ENCODE data around the gene DIAPH3. TPM values are rescaled to one million over a fixed set of nuclear protein-coding genes. Genes with fewer than 3 reads are reported as not detected.
A peak's percentile ranks its signal among the peaks of the same experiment; 100 is the strongest.

The DIAPH3 gene
- total RNA-seq, 2 experiments from 2014 or later: 22.5 to 24.1 TPM

- H3K36me3 Mint-ChIP-seq (ENCODE audit: low read depth): no peaks in the 10 kb centered on the region
- no peak overlapping the region for H3K4me3 Mint-ChIP-seq
- CTCF ChIA-PET: no interaction called here
- POLR2A ChIA-PET: no interaction called here
- DNase-seq: no peak
- H3K27ac Mint-ChIP-seq: no peak overlapping the region
- H3K27me3 Mint-ChIP-seq: peaks cover 19% of the 10 kb centered on the region
- H3K4me1 Mint-ChIP-seq: peaks cover under 1% of the 10 kb centered on the region
- no peaks in the 10 kb centered on the region for H3K9me3 Mint-ChIP-seq
Observed at GRCh38 chr13:60170414-60170813, 6.7 kb upstream of the DIAPH3 start.

GRCh38 chr13:60169239-60170031 lies 5.7 kb upstream of the DIAPH3 start:
- no peak overlapping the region for H3K4me3 Mint-ChIP-seq
- H3K27ac Mint-ChIP-seq: no peak overlapping the region
- CTCF ChIA-PET: no interaction called here
- POLR2A ChIA-PET: no interaction called here
- peaks cover 2% of the 10 kb centered on the region for H3K36me3 Mint-ChIP-seq (ENCODE audit: low read depth)
- DNase-seq: no peak
- peaks cover 13% of the 10 kb centered on the region for H3K27me3 Mint-ChIP-seq
- peaks cover 10% of the 10 kb centered on the region for H3K4me1 Mint-ChIP-seq
- no peaks in the 10 kb centered on the region for H3K9me3 Mint-ChIP-seq

GRCh38 chr13:60167121-60167520 lies 3.4 kb upstream of the DIAPH3 start:
- CTCF ChIA-PET: no interaction called here
- POLR2A ChIA-PET: no interaction called here
- no peak overlapping the region for H3K4me3 Mint-ChIP-seq
- no peak for DNase-seq
- H3K27ac Mint-ChIP-seq: no peak overlapping the region
- H3K36me3 Mint-ChIP-seq (ENCODE audit: low read depth): peaks cover 5% of the 10 kb centered on the region
- no peaks in the 10 kb centered on the region for H3K9me3 Mint-ChIP-seq
- H3K27me3 Mint-ChIP-seq: peaks cover 2% of the 10 kb centered on the region
- H3K4me1 Mint-ChIP-seq: peaks cover 25% of the 10 kb centered on the region

- H3K36me3 Mint-ChIP-seq (ENCODE audit: low read depth): peaks cover 14% of the 10 kb centered on the region
- no peak overlapping the region for H3K4me3 Mint-ChIP-seq
- CTCF ChIA-PET: no interaction called here
- H3K27ac Mint-ChIP-seq: no peak overlapping the region
- no peak for DNase-seq
- POLR2A ChIA-PET: interaction anchor here (0.7 kb wide), 1 partner anchor 485 kb away, joined by 3 read pairs; no protein-coding TSS in a partner anchor
- no peaks in the 10 kb centered on the region for H3K27me3 Mint-ChIP-seq
- H3K4me1 Mint-ChIP-seq: peaks cover 37% of the 10 kb centered on the region
- no peaks in the 10 kb centered on the region for H3K9me3 Mint-ChIP-seq
Observed at GRCh38 chr13:60165391-60166099, 1.8 kb upstream of the DIAPH3 start.

DNA sequence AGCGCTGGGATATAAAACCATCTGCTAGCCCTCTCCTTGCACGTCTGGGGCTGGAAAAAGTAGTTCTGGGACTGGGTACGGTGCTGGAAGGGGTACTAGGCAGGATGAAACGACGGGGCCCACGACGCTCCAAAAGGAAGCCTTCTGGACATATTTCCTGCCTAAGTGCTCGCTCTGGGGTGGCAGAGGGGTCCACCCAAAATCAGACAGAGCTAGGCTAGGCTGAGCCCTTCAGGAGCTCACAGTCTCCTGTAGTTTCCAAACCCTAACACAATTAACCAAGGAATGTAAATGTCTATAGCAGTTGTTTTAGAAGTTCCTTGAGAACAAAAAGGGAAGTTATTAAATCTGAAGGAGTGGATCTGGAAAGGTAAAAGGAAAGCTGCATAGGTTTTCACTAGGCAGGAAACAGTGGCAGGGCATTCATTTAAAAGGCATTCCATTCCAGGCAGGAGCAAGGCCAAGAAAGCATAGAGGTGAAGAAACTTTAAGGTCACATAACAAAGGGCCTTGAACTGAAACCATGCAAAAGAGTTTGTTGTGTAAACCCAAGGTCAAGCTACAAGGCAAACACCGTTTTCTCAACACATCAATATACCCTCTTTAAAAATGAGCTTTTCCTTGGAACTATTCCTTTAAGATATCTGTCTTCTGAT lies 634 bp upstream of the DIAPH3 start:
- H3K27ac Mint-ChIP-seq: peak overlapping the region; percentile 96

GRCh38 chr13:60162096-60162495 lies 1.6 kb downstream of the DIAPH3 start:
- CTCF ChIA-PET: no interaction called here

More for the DNA sequence above, 634 bp upstream of the DIAPH3 start:
- Mint-ChIP-seq H3K9me3 (no peaks in the 10 kb centered on the region), H3K27me3 (no peaks in the 10 kb centered on the region), H3K36me3 (ENCODE audit: low read depth) (peaks cover 15% of the 10 kb centered on the region), H3K4me3 (peak overlapping the region; percentile 88), H3K4me1 (peaks cover 37% of the 10 kb centered on the region)
- ChIA-PET CTCF (interaction anchor here (0.7 to 0.8 kb wide), 3 partner anchors 10 to 147 kb away, joined by 3 to 4 read pairs (median 3); no protein-coding TSS in a partner anchor), POLR2A (interaction anchor here (0.7 kb wide), 1 partner anchor 484 kb away, joined by 3 read pairs; no protein-coding TSS in a partner anchor)
- no peak for DNase-seq

GRCh38 chr13:60158321-60158801 lies 5.4 kb downstream of the DIAPH3 start:
- Mint-ChIP-seq H3K9me3 (no peaks in the 10 kb centered on the region), H3K36me3 (ENCODE audit: low read depth) (peaks cover 37% of the 10 kb centered on the region)
- POLR2A ChIA-PET: no interaction called here

More at GRCh38 chr13:60162096-60162495, 1.6 kb downstream of the DIAPH3 start:
- H3K9me3 Mint-ChIP-seq: no peaks in the 10 kb centered on the region
- POLR2A ChIA-PET: no interaction called here
- H3K4me1 Mint-ChIP-seq: peaks cover 37% of the 10 kb centered on the region
- H3K27ac Mint-ChIP-seq: no peak overlapping the region
- no peak for DNase-seq
- H3K27me3 Mint-ChIP-seq: no peaks in the 10 kb centered on the region
- peaks cover 34% of the 10 kb centered on the region for H3K36me3 Mint-ChIP-seq (ENCODE audit: low read depth)
- H3K4me3 Mint-ChIP-seq: peak overlapping the region; percentile 88

GRCh38 chr13:60155978-60156377 lies 7.8 kb downstream of the DIAPH3 start:
- CTCF ChIA-PET: no interaction called here

More at GRCh38 chr13:60158321-60158801, 5.4 kb downstream of the DIAPH3 start:
- CTCF ChIA-PET: no interaction called here
- no peak overlapping the region for H3K27ac Mint-ChIP-seq
- no peak overlapping the region for H3K4me3 Mint-ChIP-seq
- no peaks in the 10 kb centered on the region for H3K27me3 Mint-ChIP-seq
- H3K4me1 Mint-ChIP-seq: peaks cover 22% of the 10 kb centered on the region
- no peak for DNase-seq

GRCh38 chr13:60152904-60153303 lies 10.8 kb downstream of the DIAPH3 start:
- H3K27ac Mint-ChIP-seq: no peak overlapping the region
- no peak for DNase-seq
- H3K9me3 Mint-ChIP-seq: no peaks in the 10 kb centered on the region
- ChIA-PET POLR2A (no interaction called here), CTCF (interaction anchor here (0.7 to 1.6 kb wide), 3 partner anchors 10 to 940 kb away, joined by 3 to 4 read pairs (median 3); no protein-coding TSS in a partner anchor)
- peaks cover 11% of the 10 kb centered on the region for H3K4me1 Mint-ChIP-seq
- no peaks in the 10 kb centered on the region for H3K27me3 Mint-ChIP-seq
- no peak overlapping the region for H3K4me3 Mint-ChIP-seq
- peaks cover 17% of the 10 kb centered on the region for H3K36me3 Mint-ChIP-seq (ENCODE audit: low read depth)

More at GRCh38 chr13:60155978-60156377, 7.8 kb downstream of the DIAPH3 start:
- Mint-ChIP-seq H3K9me3 (no peaks in the 10 kb centered on the region), H3K27ac (no peak overlapping the region), H3K4me1 (peaks cover 5% of the 10 kb centered on the region), H3K4me3 (no peak overlapping the region), H3K36me3 (ENCODE audit: low read depth) (peaks cover 31% of the 10 kb centered on the region), H3K27me3 (no peaks in the 10 kb centered on the region)
- POLR2A ChIA-PET: no interaction called here
- no peak for DNase-seq

- H3K27ac Mint-ChIP-seq: no peak overlapping the region
- ChIA-PET POLR2A (no interaction called here), CTCF (interaction anchor here (0.7 kb wide), 1 partner anchor 939 kb away, joined by 3 read pairs; no protein-coding TSS in a partner anchor)
- no peaks in the 10 kb centered on the region for H3K9me3 Mint-ChIP-seq
- no peak for DNase-seq
- no peaks in the 10 kb centered on the region for H3K27me3 Mint-ChIP-seq
- H3K36me3 Mint-ChIP-seq (ENCODE audit: low read depth): peaks cover 16% of the 10 kb centered on the region
- peaks cover 11% of the 10 kb centered on the region for H3K4me1 Mint-ChIP-seq
- no peak overlapping the region for H3K4me3 Mint-ChIP-seq
Observed at GRCh38 chr13:60152114-60152513, 11.6 kb downstream of the DIAPH3 start.

- H3K4me1 Mint-ChIP-seq: peaks cover 11% of the 10 kb centered on the region
- H3K27ac Mint-ChIP-seq: peak overlapping the region; percentile 15
- DNase-seq: no peak
- ChIA-PET POLR2A (no interaction called here), CTCF (no interaction called here)
- H3K4me3 Mint-ChIP-seq: no peak overlapping the region
- H3K9me3 Mint-ChIP-seq: no peaks in the 10 kb centered on the region
- peaks cover 10% of the 10 kb centered on the region for H3K36me3 Mint-ChIP-seq (ENCODE audit: low read depth)
- no peaks in the 10 kb centered on the region for H3K27me3 Mint-ChIP-seq
Observed at GRCh38 chr13:60150538-60150937, 13.2 kb downstream of the DIAPH3 start.

GRCh38 chr13:60148918-60149317 lies 14.8 kb downstream of the DIAPH3 start:
- peaks cover 8% of the 10 kb centered on the region for H3K36me3 Mint-ChIP-seq (ENCODE audit: low read depth)
- POLR2A ChIA-PET: no interaction called here
- H3K27me3 Mint-ChIP-seq: no peaks in the 10 kb centered on the region
- no peak overlapping the region for H3K4me3 Mint-ChIP-seq
- no peaks in the 10 kb centered on the region for H3K9me3 Mint-ChIP-seq
- CTCF ChIA-PET: no interaction called here
- peaks cover 21% of the 10 kb centered on the region for H3K4me1 Mint-ChIP-seq
- no peak overlapping the region for H3K27ac Mint-ChIP-seq
- DNase-seq: no peak

- Mint-ChIP-seq H3K27ac (no peak overlapping the region), H3K9me3 (no peaks in the 10 kb centered on the region), H3K27me3 (no peaks in the 10 kb centered on the region), H3K4me1 (peaks cover 26% of the 10 kb centered on the region), H3K36me3 (ENCODE audit: low read depth) (peaks cover 8% of the 10 kb centered on the region), H3K4me3 (no peak overlapping the region)
- CTCF ChIA-PET: no interaction called here
- POLR2A ChIA-PET: no interaction called here
- no peak for DNase-seq
Observed at GRCh38 chr13:60147361-60147760, 16.4 kb downstream of the DIAPH3 start.
